Progenitor cell of endocrine pancreas (in vitro differentiated cells): ENCODE measurements around the gene BPTF. TPM values are rescaled to one million over a fixed set of nuclear protein-coding genes. Genes with fewer than 3 reads are reported as not detected.
"Not testable (repeated sequence)": the region's sequence is repeated elsewhere in the genome, so short reads cannot be mapped to it uniquely, and the experiment has no call there.

Source experiments
- DNase-seq: peaks from one replicate; pipeline ENCODE4 v3.0.0; 2021; ENCODE audit warnings: low spot score; ENCODE audit not compliant: unreplicated experiment
- H3K27ac Mint-ChIP-seq: 2 replicates; pipeline ENCODE4 v1.8.0; 2021; ENCODE audit warnings: mild to moderate bottlenecking, moderate library complexity, mixed read lengths
- H3K27me3 Mint-ChIP-seq: 2 replicates; pipeline ENCODE4 v1.8.0; 2021; ENCODE audit warnings: mixed read lengths
- H3K36me3 Mint-ChIP-seq: 2 replicates; pipeline ENCODE4 v1.8.0; 2022; ENCODE audit warnings: mixed read lengths; ENCODE audit not compliant: insufficient read depth
- H3K4me1 Mint-ChIP-seq: 2 replicates; pipeline ENCODE4 v1.8.0; 2021; ENCODE audit warnings: low read depth, mixed read lengths
- H3K4me3 Mint-ChIP-seq: 2 replicates; pipeline ENCODE4 v1.8.0; 2021; ENCODE audit warnings: low read depth, mild to moderate bottlenecking, moderate library complexity, mixed read lengths
- H3K9me3 Mint-ChIP-seq: 2 replicates; pipeline ENCODE4 v1.8.0; 2021; ENCODE audit warnings: low read depth, mixed read lengths
- total RNA-seq: library from RNA; stranded (reverse); gene quantifications from 2 replicates; pipeline ENCODE4 v1.2.1, GENCODE V29; 2021
- TF ChIP-seq, protein P1 (sequence below): fragments of 200-600 bp; sonication (generic); IDR thresholded peaks from one replicate; pipeline ENCODE4 v1.5.0; 2021; ENCODE audit warnings: antibody characterized with exemption, mild to moderate bottlenecking; ENCODE audit not compliant: unreplicated experiment

Gene BPTF
- total RNA-seq, 1 donor from 2014 or later = 194 TPM

DNA sequence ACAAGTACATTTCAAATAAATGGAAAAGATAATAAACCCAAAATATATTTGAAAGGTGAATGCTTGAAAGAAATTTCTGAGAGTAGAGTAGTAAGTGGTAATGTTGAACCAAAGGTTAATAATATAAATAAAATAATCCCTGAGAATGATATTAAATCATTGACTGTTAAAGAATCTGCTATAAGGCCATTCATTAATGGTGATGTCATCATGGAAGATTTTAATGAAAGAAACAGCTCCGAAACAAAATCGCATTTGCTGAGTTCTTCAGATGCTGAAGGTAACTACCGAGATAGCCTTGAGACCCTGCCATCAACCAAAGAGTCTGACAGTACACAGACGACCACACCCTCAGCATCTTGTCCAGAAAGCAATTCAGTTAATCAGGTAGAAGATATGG lies 86.8 kb downstream of the BPTF start:
- no peak for DNase-seq
- Mint-ChIP-seq H3K27ac (no peak overlapping the region), H3K4me3 (no peak overlapping the region), H3K9me3 (no peaks in the 10 kb centered on the region), H3K4me1 (no peaks in the 10 kb centered on the region), H3K36me3 (peaks cover 41% of the 10 kb centered on the region), H3K27me3 (no peaks in the 10 kb centered on the region)
- TF ChIP-seq, protein P1, sequence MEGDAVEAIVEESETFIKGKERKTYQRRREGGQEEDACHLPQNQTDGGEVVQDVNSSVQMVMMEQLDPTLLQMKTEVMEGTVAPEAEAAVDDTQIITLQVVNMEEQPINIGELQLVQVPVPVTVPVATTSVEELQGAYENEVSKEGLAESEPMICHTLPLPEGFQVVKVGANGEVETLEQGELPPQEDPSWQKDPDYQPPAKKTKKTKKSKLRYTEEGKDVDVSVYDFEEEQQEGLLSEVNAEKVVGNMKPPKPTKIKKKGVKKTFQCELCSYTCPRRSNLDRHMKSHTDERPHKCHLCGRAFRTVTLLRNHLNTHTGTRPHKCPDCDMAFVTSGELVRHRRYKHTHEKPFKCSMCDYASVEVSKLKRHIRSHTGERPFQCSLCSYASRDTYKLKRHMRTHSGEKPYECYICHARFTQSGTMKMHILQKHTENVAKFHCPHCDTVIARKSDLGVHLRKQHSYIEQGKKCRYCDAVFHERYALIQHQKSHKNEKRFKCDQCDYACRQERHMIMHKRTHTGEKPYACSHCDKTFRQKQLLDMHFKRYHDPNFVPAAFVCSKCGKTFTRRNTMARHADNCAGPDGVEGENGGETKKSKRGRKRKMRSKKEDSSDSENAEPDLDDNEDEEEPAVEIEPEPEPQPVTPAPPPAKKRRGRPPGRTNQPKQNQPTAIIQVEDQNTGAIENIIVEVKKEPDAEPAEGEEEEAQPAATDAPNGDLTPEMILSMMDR = no peak

DNA sequence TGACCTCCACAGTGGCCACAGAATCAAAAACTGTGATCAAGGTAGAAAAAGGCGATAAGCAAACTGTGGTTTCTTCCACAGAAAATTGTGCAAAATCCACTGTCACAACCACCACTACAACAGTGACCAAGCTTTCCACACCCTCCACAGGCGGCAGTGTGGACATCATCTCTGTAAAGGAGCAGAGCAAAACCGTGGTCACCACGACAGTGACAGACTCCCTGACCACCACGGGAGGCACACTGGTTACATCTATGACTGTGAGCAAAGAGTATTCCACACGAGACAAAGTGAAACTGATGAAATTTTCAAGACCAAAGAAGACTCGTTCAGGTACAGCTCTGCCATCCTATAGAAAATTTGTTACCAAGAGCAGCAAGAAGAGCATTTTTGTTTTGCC lies 87.4 kb downstream of the BPTF start:
- Mint-ChIP-seq H3K36me3 (peaks cover 39% of the 10 kb centered on the region), H3K4me1 (no peaks in the 10 kb centered on the region), H3K9me3 (no peaks in the 10 kb centered on the region), H3K27me3 (no peaks in the 10 kb centered on the region), H3K27ac (no peak overlapping the region), H3K4me3 (no peak overlapping the region)
- no peak for DNase-seq
- TF ChIP-seq, protein P1 = no peak

DNA sequence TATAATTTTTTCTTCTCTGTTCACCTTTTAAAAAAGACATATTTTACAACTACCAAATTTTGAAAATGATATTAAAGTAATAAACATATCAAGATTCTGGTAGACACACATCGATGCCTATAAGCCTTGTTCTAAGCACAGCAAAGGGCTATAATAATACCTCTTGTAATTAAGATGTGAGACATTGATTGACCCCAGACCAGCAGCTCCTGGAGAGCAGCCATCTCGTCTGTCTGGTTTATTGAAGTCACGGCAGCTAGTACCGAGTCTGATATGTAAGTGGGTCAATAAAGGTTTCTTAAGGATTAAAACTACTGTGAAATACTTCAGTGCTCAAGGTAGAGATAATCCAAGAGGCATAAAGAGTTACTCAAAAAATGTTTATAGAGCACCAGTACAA lies 94.9 kb downstream of the BPTF start:
- no peak overlapping the region for H3K4me3 Mint-ChIP-seq
- TF ChIP-seq, protein P1 = no peak
- no peak for DNase-seq
- no peaks in the 10 kb centered on the region for H3K9me3 Mint-ChIP-seq
- H3K27ac Mint-ChIP-seq = no peak overlapping the region
- H3K27me3 Mint-ChIP-seq = no peaks in the 10 kb centered on the region
- H3K4me1 Mint-ChIP-seq = no peaks in the 10 kb centered on the region
- H3K36me3 Mint-ChIP-seq = peaks cover 20% of the 10 kb centered on the region

DNA sequence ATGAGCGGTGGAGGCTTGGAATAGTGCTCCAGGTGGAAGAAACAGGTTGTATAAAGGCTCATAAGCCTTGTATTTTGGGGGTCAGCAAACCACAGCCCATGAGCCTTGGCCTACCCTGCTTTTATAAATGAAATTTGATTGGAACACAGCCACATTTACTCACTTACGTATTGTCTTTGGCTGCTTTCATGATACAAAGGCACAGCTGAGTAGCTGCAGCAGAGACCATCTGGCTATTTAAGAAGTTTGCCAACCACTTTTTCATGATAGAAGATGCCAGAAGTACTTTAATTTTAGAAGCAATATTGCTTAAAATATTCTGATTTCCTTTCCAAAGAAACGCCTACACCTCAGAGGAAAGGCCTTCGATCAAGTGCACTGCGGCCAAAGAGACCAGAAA lies 97.2 kb downstream of the BPTF start:
- Mint-ChIP-seq H3K4me1 (no peaks in the 10 kb centered on the region), H3K36me3 (peaks cover 20% of the 10 kb centered on the region), H3K27me3 (no peaks in the 10 kb centered on the region), H3K9me3 (no peaks in the 10 kb centered on the region), H3K4me3 (no peak overlapping the region), H3K27ac (peak overlapping the region; percentile 50)
- DNase-seq = no peak
- TF ChIP-seq, protein P1 = no peak

DNA sequence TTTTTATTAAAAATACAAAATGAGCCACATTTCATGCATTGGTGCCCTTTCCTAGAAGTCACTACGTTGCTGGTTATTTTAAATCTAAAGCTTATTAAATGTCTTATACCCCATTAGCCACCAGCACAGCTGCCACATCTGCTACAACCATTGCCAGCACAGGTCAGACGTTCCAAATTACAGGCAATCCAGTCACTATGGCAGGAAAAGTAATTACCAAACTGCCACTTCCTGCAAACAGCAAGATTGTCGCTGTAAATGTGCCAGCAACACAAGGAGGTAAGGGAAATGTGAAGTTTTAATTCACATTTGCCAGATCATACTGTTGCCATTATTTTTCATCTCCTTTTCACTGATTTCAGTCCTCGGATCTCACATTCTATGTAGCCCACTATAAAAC lies 103.5 kb downstream of the BPTF start:
- not testable (repeated sequence) for DNase-seq, H3K27ac Mint-ChIP-seq
- peaks cover 24% of the 10 kb centered on the region for H3K36me3 Mint-ChIP-seq

DNA sequence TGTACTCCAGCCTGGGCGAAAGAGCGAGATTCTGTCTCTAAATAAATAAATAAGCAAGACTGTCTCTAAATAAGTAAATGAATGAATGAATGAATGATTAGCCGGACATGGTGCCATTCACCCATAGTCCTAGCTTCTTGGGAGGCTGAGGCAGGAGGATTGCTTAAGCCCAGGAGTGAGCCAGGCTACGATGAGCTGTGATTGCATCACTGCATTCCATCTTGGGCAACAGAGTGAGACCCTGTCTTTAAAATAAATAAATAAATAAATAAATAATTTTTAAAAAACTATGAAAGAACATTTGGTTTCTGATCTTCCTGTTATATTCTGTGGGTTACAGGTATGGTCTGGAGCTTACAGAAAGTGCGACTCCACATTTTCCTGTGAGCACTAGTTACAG lies 105.9 kb downstream of the BPTF start:
- Mint-ChIP-seq H3K4me1 (no peaks in the 10 kb centered on the region), H3K9me3 (no peaks in the 10 kb centered on the region), H3K27ac (no peak overlapping the region), H3K27me3 (no peaks in the 10 kb centered on the region), H3K36me3 (peaks cover 22% of the 10 kb centered on the region), H3K4me3 (no peak overlapping the region)
- no peak for DNase-seq
- TF ChIP-seq, protein P1 = no peak

More for the DNA sequence above, 103.5 kb downstream of the BPTF start:
- not testable (repeated sequence) for H3K4me3 Mint-ChIP-seq, H3K27me3 Mint-ChIP-seq, H3K4me1 Mint-ChIP-seq, H3K9me3 Mint-ChIP-seq
